AG04449 (cell line): ENCODE data around the gene CLN6.
"Not testable (repeated sequence)": the region's sequence is repeated elsewhere in the genome, so short reads cannot be mapped to it uniquely, and the experiment has no call there.

Experiments used
- CTCF ChIA-PET: fragments of 350-600 bp; formaldehyde crosslinking; extraction: SDS; loops from one replicate; lab custom pipeline; 2021; ENCODE audit warnings: antibody characterized with exemption; lab: Yijun Ruan, JAX
- POLR2A ChIA-PET: fragments of 400-600, 350-600 bp; formaldehyde crosslinking; extraction: SDS; loops from one replicate; lab custom pipeline; 2020; ENCODE audit warnings: antibody characterized with exemption, inconsistent platforms; lab: Yijun Ruan, JAX
- DNase-seq: peaks from one replicate; pipeline ENCODE4 v3.0.0-alpha.2; 2010; ENCODE audit warnings: low read depth, low spot score
- H3K4me3 ChIP-seq: 2 replicates; pipeline ENCODE4 v1.5.1; 2011; ENCODE audit warnings: low read depth, mild to moderate bottlenecking, control low read depth, low read length
- CTCF ChIP-seq: IDR thresholded peaks from one replicate; pipeline ENCODE4 v1.5.1; 2011; ENCODE audit warnings: mild to moderate bottlenecking, moderate library complexity, low read length, control low read depth, inconsistent platforms; ENCODE audit not compliant: insufficient read depth; ENCODE audit errors: missing control alignments

Gene CLN6

GRCh38 chr15:68205558-68205944 lies 24.0 kb downstream of the CLN6 start:
- ChIA-PET POLR2A (no interaction called here), CTCF (interaction anchor here (1.1 kb wide), 1 partner anchor 11 kb away, joined by 3 read pairs; no protein-coding TSS in a partner anchor)
- TF ChIP-seq CTCF = no peak
- H3K4me3 ChIP-seq = no peak overlapping the region
- no peak for DNase-seq

GRCh38 chr15:68204776-68205557 lies 24.6 kb downstream of the CLN6 start, which contains the start of gene CALML4:
TSS of gene CALML4 (minus strand) at chr15:68205332. CDS start at chr15:68205247, 85 bp downstream.
- ChIA-PET CTCF (no interaction called here), POLR2A (no interaction called here)
- no peak for TF ChIP-seq CTCF
- no peak for DNase-seq
- no peak within 1 kb of the TSS for H3K4me3 ChIP-seq

GRCh38 chr15:68204361-68204760 lies 25.2 kb downstream of the CLN6 start:
- ChIA-PET POLR2A (no interaction called here), CTCF (no interaction called here)

GRCh38 chr15:68203956-68204355 lies 25.6 kb downstream of the CLN6 start:
- ChIA-PET CTCF (no interaction called here), POLR2A (no interaction called here)
- no peak for DNase-seq
- no peak for TF ChIP-seq CTCF
- H3K4me3 ChIP-seq = no peak overlapping the region

More at GRCh38 chr15:68204361-68204760, 25.2 kb downstream of the CLN6 start:
- no peak for TF ChIP-seq CTCF
- no peak for DNase-seq
- H3K4me3 ChIP-seq = no peak overlapping the region

GRCh38 chr15:68203486-68203885 lies 26.0 kb downstream of the CLN6 start:
- no peak overlapping the region for H3K4me3 ChIP-seq
- ChIA-PET POLR2A (no interaction called here), CTCF (no interaction called here)
- no peak for DNase-seq
- TF ChIP-seq CTCF = no peak

GRCh38 chr15:68202994-68203393 lies 26.5 kb downstream of the CLN6 start:
- DNase-seq, POLR2A ChIA-PET, H3K4me3 ChIP-seq, CTCF ChIA-PET: not testable (repeated sequence)

GRCh38 chr15:68201879-68202261 lies 27.7 kb downstream of the CLN6 start:
- H3K4me3 ChIP-seq = no peak overlapping the region
- CTCF ChIA-PET = interaction anchor here (2.6 kb wide), 1 partner anchor 9 kb away, joined by 19 read pairs; no protein-coding TSS in a partner anchor

More at GRCh38 chr15:68201879-68202261, 27.7 kb downstream of the CLN6 start:
- POLR2A ChIA-PET = interaction anchor here (0.7 kb wide), 1 partner anchor 483 kb away, joined by 3 read pairs; no protein-coding TSS in a partner anchor
- no peak for TF ChIP-seq CTCF
- DNase-seq = no peak
